A549 treated with AZD2906 at 1 μM for 4 hours (cell line): ENCODE measurements around the gene LALBA. TPM values are rescaled to one million over a fixed set of nuclear protein-coding genes. Genes with fewer than 3 reads are reported as not detected.

Source experiments
- total RNA-seq: library from RNA; stranded (reverse); fragments of 200-300 nt; extraction: Qiagen RNA extraction; gene quantifications from 5 replicates; pipeline ENCODE4 v1.2.3, GENCODE V29; 2022

The LALBA gene
- total RNA-seq: not detected in 5 replicates

GRCh38 chr12:48569946-48570345 is at the start of gene LALBA:
TSS of gene LALBA (minus strand) at chr12:48570046. CDS start at chr12:48570020, 26 bp downstream.

GRCh38 chr12:48525332-48525731 is 44.5 kb downstream of the LALBA start, which contains the start of gene OR8S1:
TSS of gene OR8S1 (plus strand) at chr12:48525632. CDS start at chr12:48525632, 0 bp downstream.

Other genes with a start within 250 kb of the LALBA start
- 4.6 to 5.4 TPM (median 4.8 TPM) in 5 replicates for gene ZNF641, start 219.1 kb downstream of the LALBA start, total RNA-seq
- gene ANP32D, start 97.5 kb downstream of the LALBA start, total RNA-seq: not detected in 5 replicates
- gene C12orf54, start 87.5 kb downstream of the LALBA start, total RNA-seq: not detected in 5 replicates
- not detected in 5 replicates for gene OR8S1, start 44.4 kb downstream of the LALBA start, total RNA-seq
- 36.7 to 51.0 TPM (median 37.1 TPM) in 5 replicates for gene KANSL2, start 112.2 kb upstream of the LALBA start, total RNA-seq
- gene CCNT1, start 146.7 kb upstream of the LALBA start, total RNA-seq: 11.9 to 14.0 TPM (median 12.5 TPM) in 5 replicates
- 9.5 to 12.7 TPM (median 11.3 TPM) in 5 replicates for gene ADCY6, start 219.0 kb upstream of the LALBA start, total RNA-seq
- 23.8 to 38.2 TPM (median 31.2 TPM) in 5 replicates for gene CACNB3, start 248.4 kb upstream of the LALBA start, total RNA-seq